Keratinocyte (primary cell): ENCODE measurements around the gene TTC39B. TPM values are rescaled to one million over a fixed set of nuclear protein-coding genes. Genes with fewer than 3 reads are reported as not detected.

Experiments
- DNase-seq: peaks from one replicate; pipeline ENCODE4 v3.0.0-alpha.2; 2011; ENCODE audit warnings: low read depth, missing footprints, low spot score
- FAIRE-seq: peaks from 2 replicates; lab custom pipeline; 2011; peaks lifted over from hg19 to GRCh38; lab: Jason Lieb, UNC
- H2AFZ ChIP-seq: 2 replicates; pipeline ENCODE4 v1.6.0; 2012; ENCODE audit warnings: low read length, control low read depth, inconsistent platforms; ENCODE audit not compliant: control insufficient read depth
- H3K27ac ChIP-seq: 2 replicates; pipeline ENCODE4 v1.5.1; 2011; ENCODE audit warnings: low read length; ENCODE audit not compliant: control insufficient read depth, insufficient read depth
- H3K27me3 ChIP-seq: 3 replicates; pipeline ENCODE4 v1.6.0; 2011; ENCODE audit warnings: low read length; ENCODE audit not compliant: control insufficient read depth, insufficient read depth; ENCODE audit errors: extremely low read depth
- H3K36me3 ChIP-seq, 2 experiments: 2 replicates in 1 of 2; 3 replicates in 1 of 2; pipeline ENCODE4 v1.5.1; 2011; ENCODE audit warnings: low read length in 2 of 2, mild to moderate bottlenecking in 1 of 2; ENCODE audit not compliant: control insufficient read depth in 2 of 2, insufficient read depth in 2 of 2; ENCODE audit errors: extremely low read depth in 1 of 2
- H3K4me1 ChIP-seq: 3 replicates; pipeline ENCODE4 v1.5.1; 2011; ENCODE audit warnings: low read length; ENCODE audit not compliant: control insufficient read depth, insufficient read depth; ENCODE audit errors: extremely low read depth
- H3K4me2 ChIP-seq: 3 replicates; pipeline ENCODE4 v1.6.0; 2011; ENCODE audit warnings: low read depth, low read length; ENCODE audit not compliant: control insufficient read depth, insufficient read depth; ENCODE audit errors: extremely low read depth
- H3K4me3 ChIP-seq, 3 experiments: fragments of 200-600 bp in 1 of 3; sonication (generic) in 1 of 3; 2 replicates in 2 of 3; 3 replicates in 1 of 3; pipeline ENCODE4 v1.5.1; 2011 to 2016; ENCODE audit warnings: low read length in 3 of 3, mild to moderate bottlenecking in 3 of 3, control low read depth in 2 of 3, inconsistent platforms in 1 of 3, low read depth in 1 of 3, mixed read lengths in 1 of 3, mixed run types in 1 of 3, moderate library complexity in 1 of 3; ENCODE audit not compliant: control insufficient read depth in 2 of 3, insufficient read depth in 2 of 3; ENCODE audit errors: extremely low read depth in 1 of 3
- H3K79me2 ChIP-seq: 2 replicates; pipeline ENCODE4 v1.6.0; 2012; ENCODE audit warnings: low read length; ENCODE audit not compliant: control insufficient read depth, insufficient read depth
- H3K9ac ChIP-seq: 3 replicates; pipeline ENCODE4 v1.6.0; 2011; ENCODE audit warnings: low read length; ENCODE audit not compliant: control insufficient read depth, insufficient read depth; ENCODE audit errors: extremely low read depth
- H3K9me1 ChIP-seq: 3 replicates; pipeline ENCODE4 v1.6.0; 2011; ENCODE audit warnings: low read length; ENCODE audit not compliant: control insufficient read depth, insufficient read depth; ENCODE audit errors: extremely low read depth
- H3K9me3 ChIP-seq: 2 replicates; pipeline ENCODE4 v1.5.1; 2012; ENCODE audit warnings: low read depth, low read length; ENCODE audit not compliant: control insufficient read depth
- H4K20me1 ChIP-seq: 3 replicates; pipeline ENCODE4 v1.6.0; 2011; ENCODE audit warnings: low read length; ENCODE audit not compliant: control insufficient read depth, insufficient read depth; ENCODE audit errors: extremely low read depth
- CTCF ChIP-seq, 3 experiments: IDR thresholded peaks in 1 of 3; conservative IDR thresholded peaks in 1 of 3; optimal IDR thresholded peaks in 1 of 3; 2 replicates in 2 of 3; 3 replicates in 1 of 3; pipeline versions ENCODE3 to v1.5.1; 2011; ENCODE audit warnings: low read length in 3 of 3, mild to moderate bottlenecking in 3 of 3, moderate library complexity in 2 of 3, control low read depth in 1 of 3, inconsistent platforms in 1 of 3; ENCODE audit not compliant: insufficient read depth in 2 of 3; ENCODE audit errors: extremely low read depth in 1 of 3
- EZH2 ChIP-seq: IDR thresholded peaks from one replicate; pipeline ENCODE4 v1.6.1; 2012; ENCODE audit warnings: inconsistent platforms, mild to moderate bottlenecking, low read length, moderate library complexity
- dilution Hi-C: fragments of 300-500 bp; cut with MboI; formaldehyde crosslinking; loops from one replicate; pipeline ENCODE4 v1.7.0; 2020; ENCODE audit warnings: low sequenced_read_pairs; ENCODE audit not compliant: extremely low pct_ligation_motif_present
- polyA plus RNA-seq, 5 experiments: library from polyadenylated mRNA; depleted of rRNA in 3 of 5; stranded (reverse) in 3 of 5; stranded (forward) in 1 of 5; unstranded in 1 of 5; fragments of >200 nt; gene quantifications; 1 replicate in 1 of 5; 2 replicates in 3 of 5; 3 replicates in 1 of 5; pipeline versions ENCODE4 v1.2.1 to v1.2.3, GENCODE V29; 2011 to 2012; ENCODE audit warnings: missing spikeins in 2 of 5, low read depth in 1 of 5, low replicate concordance in 1 of 5

TTC39B gene
- polyA plus RNA-seq, 1 donor (not counting 4 experiments of a cell fraction or from before 2014, with no cell fraction given), result 9.7 TPM

GRCh38 chr9:15163931-15164330, 143.1 kb downstream of the TTC39B start:
- Histone ChIP-seq H3K27me3 (no peaks in the 10 kb centered on the region), H3K36me3 (no peaks in the 10 kb centered on the region), H3K4me2 (no peak overlapping the region), H3K79me2 (no peaks in the 10 kb centered on the region), H3K9ac (no peak overlapping the region), H3K4me3 (no peak overlapping the region), H3K9me1 (no peaks in the 10 kb centered on the region), H4K20me1 (no peaks in the 10 kb centered on the region), H3K27ac (no peak overlapping the region), H3K9me3 (no peaks in the 10 kb centered on the region), H3K4me1 (no peaks in the 10 kb centered on the region), H2AFZ (no peak overlapping the region)
- dilution Hi-C loops, result no loop called here
- no peak for DNase-seq
- no peak for FAIRE-seq
- TF ChIP-seq CTCF (optimal IDR thresholded peaks at IDR 0.05 in 1 of 3, IDR thresholded peaks at IDR 0.05 in 1 of 3, conservative IDR thresholded peaks at IDR 0.05 in 1 of 3; ENCODE audit: extremely low read depth in 1 of 3, insufficient read depth in 2 of 3, low read length in 3 of 3) (no peak), EZH2 (no peak)

- no peak for DNase-seq
- Histone ChIP-seq H3K9me1 (no peaks in the 10 kb centered on the region), H3K79me2 (no peaks in the 10 kb centered on the region), H3K4me2 (no peak overlapping the region), H2AFZ (no peak overlapping the region), H3K9ac (no peak overlapping the region), H3K27ac (no peak overlapping the region), H3K4me3 (no peak overlapping the region), H3K27me3 (no peaks in the 10 kb centered on the region), H4K20me1 (no peaks in the 10 kb centered on the region), H3K36me3 (no peaks in the 10 kb centered on the region), H3K4me1 (no peaks in the 10 kb centered on the region), H3K9me3 (no peaks in the 10 kb centered on the region)
- no peak for TF ChIP-seq CTCF (optimal IDR thresholded peaks at IDR 0.05 in 1 of 3, IDR thresholded peaks at IDR 0.05 in 1 of 3, conservative IDR thresholded peaks at IDR 0.05 in 1 of 3; ENCODE audit: extremely low read depth in 1 of 3, insufficient read depth in 2 of 3, low read length in 3 of 3)
- dilution Hi-C loops, result no loop called here
- FAIRE-seq, result no peak
These were observed 145.3 kb downstream of the TTC39B start for GRCh38 chr9:15161753-15162152.
